ENCODE measurements around the gene PBX1.
A peak's percentile ranks its signal among the peaks of the same experiment; 100 is the strongest.

PBX1 gene

GRCh38 chr1:164786980-164787833 is 228.2 kb downstream of the PBX1 start:
- Histone ChIP-seq H2AFZ (ENCODE audit: low read depth, low read length) (peak overlapping the region; percentile 37; the same call in 1 of the 2 replicates), H4K20me1 (ENCODE audit: insufficient read depth, low read length) (no peaks in the 10 kb centered on the region), H3K9me3 (ENCODE audit: insufficient read depth, low read length) (no peaks in the 10 kb centered on the region), H3K4me2 (ENCODE audit: low read length) (peak overlapping the region; percentile 44), H3K27ac (ENCODE audit: low read length) (no peak overlapping the region), H3K27me3 (ENCODE audit: low read depth, low read length) (peaks cover 40% of the 10 kb centered on the region), H3K4me1 (ENCODE audit: low read length) (no peaks in the 10 kb centered on the region), H3K9ac (ENCODE audit: low read length) (no peak overlapping the region), H3K36me3 (replicated peaks; ENCODE audit: low read depth, low read length) (no peaks in the 10 kb centered on the region), H3K4me3 (ENCODE audit: low read length) (no peak overlapping the region), H3K79me2 (ENCODE audit: low read length) (no peaks in the 10 kb centered on the region)
- TF ChIP-seq EZH2phosphoT487 (IDR thresholded peaks at IDR 0.05; ENCODE audit: low read depth) (no peak), CTCF (IDR thresholded peaks at IDR 0.05; ENCODE audit: low read depth, low read length) (peak; percentile 95)

- Histone ChIP-seq H3K4me3 (ENCODE audit: low read length) (no peak overlapping the region), H3K4me2 (ENCODE audit: low read length) (peak overlapping the region; percentile 44), H3K36me3 (replicated peaks; ENCODE audit: low read depth, low read length) (no peaks in the 10 kb centered on the region), H3K79me2 (ENCODE audit: low read length) (no peaks in the 10 kb centered on the region), H3K9me3 (ENCODE audit: insufficient read depth, low read length) (no peaks in the 10 kb centered on the region), H3K9ac (ENCODE audit: low read length) (no peak overlapping the region), H4K20me1 (ENCODE audit: insufficient read depth, low read length) (no peaks in the 10 kb centered on the region), H3K27ac (ENCODE audit: low read length) (no peak overlapping the region), H3K4me1 (ENCODE audit: low read length) (no peaks in the 10 kb centered on the region), H2AFZ (ENCODE audit: low read depth, low read length) (0 out of 2 replicates have a peak overlapping the region, but pooled peaks have one; percentile 37), H3K27me3 (ENCODE audit: low read depth, low read length) (peaks cover 42% of the 10 kb centered on the region)
- TF ChIP-seq CTCF (IDR thresholded peaks at IDR 0.05; ENCODE audit: low read depth, low read length): no peak
- TF ChIP-seq EZH2phosphoT487 (IDR thresholded peaks at IDR 0.05; ENCODE audit: low read depth): no peak
Measured at GRCh38 chr1:164787834-164788231, 228.8 kb downstream of the PBX1 start.

GRCh38 chr1:164790081-164790480 is 231.1 kb downstream of the PBX1 start:
- Histone ChIP-seq H4K20me1 (ENCODE audit: insufficient read depth, low read length) (no peaks in the 10 kb centered on the region), H3K36me3 (replicated peaks; ENCODE audit: low read depth, low read length) (no peaks in the 10 kb centered on the region), H2AFZ (ENCODE audit: low read depth, low read length) (no peak overlapping the region), H3K4me3 (ENCODE audit: low read length) (no peak overlapping the region), H3K27me3 (ENCODE audit: low read depth, low read length) (peaks cover 43% of the 10 kb centered on the region), H3K79me2 (ENCODE audit: low read length) (no peaks in the 10 kb centered on the region), H3K4me2 (ENCODE audit: low read length) (no peak overlapping the region), H3K4me1 (ENCODE audit: low read length) (no peaks in the 10 kb centered on the region), H3K9ac (ENCODE audit: low read length) (no peak overlapping the region), H3K27ac (ENCODE audit: low read length) (no peak overlapping the region), H3K9me3 (ENCODE audit: insufficient read depth, low read length) (no peaks in the 10 kb centered on the region)
- TF ChIP-seq EZH2phosphoT487 (IDR thresholded peaks at IDR 0.05; ENCODE audit: low read depth): no peak
- no peak for TF ChIP-seq CTCF (IDR thresholded peaks at IDR 0.05; ENCODE audit: low read depth, low read length)

GRCh38 chr1:164792410-164793004 is 233.5 kb downstream of the PBX1 start:
- TF ChIP-seq CTCF (IDR thresholded peaks at IDR 0.05; ENCODE audit: low read depth, low read length): no peak
- TF ChIP-seq EZH2phosphoT487 (IDR thresholded peaks at IDR 0.05; ENCODE audit: low read depth): no peak
- Histone ChIP-seq H4K20me1 (ENCODE audit: insufficient read depth, low read length) (no peaks in the 10 kb centered on the region), H3K27me3 (ENCODE audit: low read depth, low read length) (peaks cover 49% of the 10 kb centered on the region), H3K4me3 (ENCODE audit: low read length) (no peak overlapping the region), H3K9me3 (ENCODE audit: insufficient read depth, low read length) (no peaks in the 10 kb centered on the region), H3K79me2 (ENCODE audit: low read length) (no peaks in the 10 kb centered on the region), H2AFZ (ENCODE audit: low read depth, low read length) (no peak overlapping the region), H3K4me2 (ENCODE audit: low read length) (no peak overlapping the region), H3K27ac (ENCODE audit: low read length) (no peak overlapping the region), H3K36me3 (replicated peaks; ENCODE audit: low read depth, low read length) (no peaks in the 10 kb centered on the region), H3K4me1 (ENCODE audit: low read length) (no peaks in the 10 kb centered on the region), H3K9ac (ENCODE audit: low read length) (no peak overlapping the region)

Data from OCI-LY3 (cell line).